Stimulated activated CD4-positive, alpha-beta T cell treated with anti-CD3 and anti-CD28 coated beads, Interleukin-12 subunit alpha, Interleukin-12 subunit beta, amount 100 ng/mL, for 48 hours (primary cell): ENCODE results near the gene CLNK.

ENCODE experiments used
- DNase-seq, 3 donors: peaks; one replicate each; pipeline ENCODE4 v3.0.0-alpha.2; 2020; ENCODE audit warnings: low read depth in 2 of 3, low spot score in 1 of 3

The CLNK gene

GRCh38 chr4:10701702-10702460 is 17.3 kb upstream of the CLNK start:
- DNase-seq, result no peak

GRCh38 chr4:10701161-10701560 is 16.6 kb upstream of the CLNK start:
- no peak for DNase-seq

GRCh38 chr4:10698172-10698571 is 13.6 kb upstream of the CLNK start:
- DNase-seq, result no peak

- DNase-seq, result no peak
Measured at GRCh38 chr4:10697086-10697485, 12.5 kb upstream of the CLNK start.

- DNase-seq, result no peak
Measured at GRCh38 chr4:10696253-10696652, 11.7 kb upstream of the CLNK start.

GRCh38 chr4:10694828-10695209 is 10.3 kb upstream of the CLNK start:
- DNase-seq, result no peak

- no peak for DNase-seq
Measured at GRCh38 chr4:10694151-10694827, 9.7 kb upstream of the CLNK start.

GRCh38 chr4:10691651-10692050 is 7.1 kb upstream of the CLNK start:
- DNase-seq, result no peak

GRCh38 chr4:10690185-10690907 is 5.8 kb upstream of the CLNK start:
- no peak for DNase-seq

GRCh38 chr4:10688846-10689245 is 4.3 kb upstream of the CLNK start:
- no peak for DNase-seq

GRCh38 chr4:10688022-10688421 is 3.5 kb upstream of the CLNK start:
- DNase-seq, result no peak

- DNase-seq, result no peak
Measured at GRCh38 chr4:10687526-10687925, 3.0 kb upstream of the CLNK start.

GRCh38 chr4:10682397-10682796 is 2.2 kb downstream of the CLNK start:
- no peak for DNase-seq

GRCh38 chr4:10677796-10678497 is 6.6 kb downstream of the CLNK start:
- DNase-seq, result no peak

GRCh38 chr4:10673817-10674369 is 10.7 kb downstream of the CLNK start:
- DNase-seq, result no peak

- no peak for DNase-seq
Measured at GRCh38 chr4:10672379-10672778, 12.2 kb downstream of the CLNK start.

- DNase-seq, result no peak
Measured at GRCh38 chr4:10671799-10672198, 12.8 kb downstream of the CLNK start.

GRCh38 chr4:10671366-10671765 is 13.2 kb downstream of the CLNK start:
- no peak for DNase-seq

- no peak for DNase-seq
Measured at GRCh38 chr4:10670321-10670720, 14.2 kb downstream of the CLNK start.

GRCh38 chr4:10667701-10668326 is 16.8 kb downstream of the CLNK start:
- DNase-seq, result no peak

- DNase-seq, result no peak
Measured at GRCh38 chr4:10666616-10667015, 18.0 kb downstream of the CLNK start.
